KBM-7 (cell line): ENCODE measurements around the gene RIOK3.
"Not testable (repeated sequence)": the region's sequence is repeated elsewhere in the genome, so short reads cannot be mapped to it uniquely, and the experiment has no call there.

Source experiments
- DNase-seq: peaks from one replicate; pipeline ENCODE4 v3.0.0-alpha.2; 2015
- in situ Hi-C: fragments of 300-500 bp; cut with MboI; formaldehyde crosslinking; loops from 2 replicates; pipeline ENCODE4 v1.14.3; 2020; ENCODE audit warnings: low sequenced_read_pairs, low pct_unique_long_range_greater_than_20kb, mixed read lengths

RIOK3 gene, protein sequence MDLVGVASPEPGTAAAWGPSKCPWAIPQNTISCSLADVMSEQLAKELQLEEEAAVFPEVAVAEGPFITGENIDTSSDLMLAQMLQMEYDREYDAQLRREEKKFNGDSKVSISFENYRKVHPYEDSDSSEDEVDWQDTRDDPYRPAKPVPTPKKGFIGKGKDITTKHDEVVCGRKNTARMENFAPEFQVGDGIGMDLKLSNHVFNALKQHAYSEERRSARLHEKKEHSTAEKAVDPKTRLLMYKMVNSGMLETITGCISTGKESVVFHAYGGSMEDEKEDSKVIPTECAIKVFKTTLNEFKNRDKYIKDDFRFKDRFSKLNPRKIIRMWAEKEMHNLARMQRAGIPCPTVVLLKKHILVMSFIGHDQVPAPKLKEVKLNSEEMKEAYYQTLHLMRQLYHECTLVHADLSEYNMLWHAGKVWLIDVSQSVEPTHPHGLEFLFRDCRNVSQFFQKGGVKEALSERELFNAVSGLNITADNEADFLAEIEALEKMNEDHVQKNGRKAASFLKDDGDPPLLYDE

DNA sequence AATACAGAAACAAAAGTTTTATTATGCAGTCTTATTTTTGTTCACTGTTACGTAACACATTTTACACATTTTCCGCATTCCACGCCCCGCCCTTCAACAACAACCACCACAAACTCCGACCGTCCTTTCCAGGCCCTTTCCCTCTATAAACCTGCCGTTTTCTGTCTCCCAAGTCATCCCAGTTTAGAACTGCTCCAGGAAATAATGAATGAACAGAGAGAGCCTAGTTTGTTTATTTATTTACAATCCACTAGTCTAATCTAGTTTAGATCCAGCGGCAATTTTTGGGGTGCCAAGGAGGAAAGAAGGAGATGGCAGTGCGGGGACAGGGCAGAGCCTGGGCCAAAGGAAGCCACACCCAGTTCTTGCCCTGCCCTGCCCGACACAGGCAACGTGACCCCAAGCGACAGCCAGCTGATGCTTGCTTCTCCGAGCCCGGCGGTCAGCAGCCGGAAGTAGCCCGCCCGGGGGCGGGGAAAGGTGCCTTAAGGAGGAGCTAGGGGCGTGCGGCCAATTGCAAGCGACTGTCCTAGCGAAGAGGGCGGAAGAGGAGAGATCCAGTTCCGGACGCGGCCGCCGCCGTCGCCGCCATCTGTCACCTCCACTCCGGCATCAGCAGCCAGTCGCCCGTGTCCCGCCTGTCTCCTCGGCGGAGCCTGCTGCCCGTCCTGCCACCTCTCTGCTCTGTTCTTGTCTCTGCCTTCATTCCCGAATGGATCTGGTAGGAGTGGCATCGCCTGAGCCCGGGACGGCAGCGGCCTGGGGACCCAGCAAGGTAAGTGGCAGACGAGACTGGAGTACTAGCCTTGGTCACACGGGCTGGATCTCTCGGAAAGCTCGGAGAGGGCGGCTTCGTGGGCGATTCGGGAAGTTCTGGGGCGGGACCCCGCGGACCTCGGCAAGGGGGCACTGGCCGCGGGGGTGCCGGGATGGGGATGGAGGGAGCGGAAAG is at the start of gene RIOK3:
Gene RIOK3, plus strand, starts transcription at position 560 of the 952 bp plus-strand sequence. Its CDS starts 153 bp downstream, at position 713.
- in situ Hi-C loops = no loop called here
- peak; percentile 97 for DNase-seq

DNA sequence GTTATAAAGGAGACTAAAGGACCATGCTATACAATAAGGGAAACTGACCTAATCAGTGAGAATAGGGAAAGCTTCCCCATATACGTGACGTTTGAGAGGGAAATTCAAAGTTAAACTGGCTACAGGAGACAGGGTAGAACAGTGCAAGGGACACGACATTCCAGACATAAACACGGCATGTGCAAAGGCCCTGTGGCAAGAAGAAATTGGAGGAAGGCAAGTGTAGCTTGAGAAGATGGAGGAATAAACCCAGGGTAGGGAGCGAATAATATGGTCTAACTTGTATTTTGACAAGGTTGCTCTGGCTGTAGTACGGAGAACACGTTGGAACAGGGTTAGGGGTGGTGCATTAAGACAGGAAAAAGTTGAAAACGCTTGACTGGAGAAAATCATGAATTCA is 49.8 kb upstream of the RIOK3 start:
- in situ Hi-C loops = loop anchor here (25.0 kb wide), 1 partner anchor 591 kb away; no protein-coding TSS in a partner anchor
- no peak for DNase-seq

- no peak for DNase-seq
- in situ Hi-C loops = loop anchor here (25.0 kb wide), 1 partner anchor 593 kb away; no protein-coding TSS in a partner anchor
These were observed 47.5 kb upstream of the RIOK3 start for GRCh38 chr18:23405636-23406035.

DNA sequence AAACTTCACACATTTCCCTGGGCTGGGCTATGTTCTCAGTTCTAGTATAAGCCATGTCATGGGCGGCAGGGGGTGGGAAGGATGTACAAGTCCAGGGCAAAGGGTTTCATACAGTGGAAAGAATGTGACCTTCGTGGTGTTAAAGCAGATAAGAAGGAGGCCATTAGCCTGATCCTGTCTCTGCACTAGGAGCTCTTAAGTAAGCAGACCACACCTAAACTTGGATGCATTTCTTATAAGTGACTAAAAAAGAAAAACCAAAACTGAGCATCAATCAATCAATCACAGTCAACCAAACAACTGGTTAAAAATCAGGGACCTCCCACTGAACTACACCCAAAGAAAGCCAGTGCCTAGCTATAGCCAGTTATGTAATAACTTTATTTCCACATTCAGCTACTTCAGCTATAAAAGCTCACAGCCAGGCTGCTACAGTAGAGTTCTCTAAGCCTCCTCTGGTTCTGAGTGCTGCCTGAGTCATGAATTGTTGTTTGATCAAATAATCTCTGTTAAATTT is 46.8 kb upstream of the RIOK3 start:
- DNase-seq = no peak
- in situ Hi-C loops = loop anchor here (25.0 kb wide), 1 partner anchor 594 kb away; no protein-coding TSS in a partner anchor

GRCh38 chr18:23412351-23412964 is 40.6 kb upstream of the RIOK3 start:
- no peak for DNase-seq
- in situ Hi-C loops = loop anchor here (25.0 kb wide), 1 partner anchor 600 kb away; no protein-coding TSS in a partner anchor

DNA sequence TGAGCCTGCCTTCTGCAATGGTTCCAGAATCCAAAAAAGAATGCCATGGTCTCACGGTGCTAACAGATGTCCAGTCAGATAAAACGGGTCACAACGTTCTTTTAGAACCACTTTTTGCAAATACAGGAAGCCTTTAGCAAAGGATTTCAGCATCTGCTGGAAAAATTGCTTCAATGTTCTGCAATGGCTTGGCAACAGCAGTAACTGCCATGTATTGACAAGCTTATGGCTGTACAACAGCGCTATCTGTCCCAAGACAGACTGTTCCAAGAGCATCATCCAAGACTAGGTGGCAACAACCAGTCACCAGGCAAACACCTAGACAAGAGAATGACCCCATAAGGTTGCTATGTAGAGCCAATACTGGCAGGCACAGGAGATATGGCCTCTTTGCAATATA is 37.6 kb upstream of the RIOK3 start:
- in situ Hi-C loops = loop anchor here (25.0 kb wide), 1 partner anchor 603 kb away; no protein-coding TSS in a partner anchor

DNA sequence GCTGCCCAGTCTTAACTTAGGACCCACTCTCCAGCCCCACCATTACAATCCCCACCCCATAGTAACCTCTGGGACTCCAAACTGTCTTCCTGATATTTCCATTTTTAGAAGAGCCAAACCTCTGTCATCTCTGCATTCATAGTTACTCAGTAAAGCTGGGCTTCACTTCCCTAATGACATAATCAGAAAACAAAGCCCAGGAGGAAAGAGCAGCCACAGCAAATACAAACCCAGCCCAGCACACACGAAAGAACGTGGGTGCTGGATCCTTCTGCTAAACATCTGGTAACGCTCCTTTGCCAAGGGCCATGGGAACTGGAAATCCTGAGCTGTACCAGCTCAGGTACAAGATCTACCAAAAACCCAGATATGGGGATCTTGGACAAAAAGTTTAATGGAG is 36.8 kb upstream of the RIOK3 start:
- in situ Hi-C loops = loop anchor here (25.0 kb wide), 1 partner anchor 604 kb away; no protein-coding TSS in a partner anchor
- DNase-seq = no peak

More for the DNA sequence above, 37.6 kb upstream of the RIOK3 start:
- no peak for DNase-seq

- in situ Hi-C loops = loop anchor here (25.0 kb wide), 1 partner anchor 609 kb away; no protein-coding TSS in a partner anchor
- DNase-seq = no peak
These were observed 31.8 kb upstream of the RIOK3 start for GRCh38 chr18:23421277-23421676.

DNA sequence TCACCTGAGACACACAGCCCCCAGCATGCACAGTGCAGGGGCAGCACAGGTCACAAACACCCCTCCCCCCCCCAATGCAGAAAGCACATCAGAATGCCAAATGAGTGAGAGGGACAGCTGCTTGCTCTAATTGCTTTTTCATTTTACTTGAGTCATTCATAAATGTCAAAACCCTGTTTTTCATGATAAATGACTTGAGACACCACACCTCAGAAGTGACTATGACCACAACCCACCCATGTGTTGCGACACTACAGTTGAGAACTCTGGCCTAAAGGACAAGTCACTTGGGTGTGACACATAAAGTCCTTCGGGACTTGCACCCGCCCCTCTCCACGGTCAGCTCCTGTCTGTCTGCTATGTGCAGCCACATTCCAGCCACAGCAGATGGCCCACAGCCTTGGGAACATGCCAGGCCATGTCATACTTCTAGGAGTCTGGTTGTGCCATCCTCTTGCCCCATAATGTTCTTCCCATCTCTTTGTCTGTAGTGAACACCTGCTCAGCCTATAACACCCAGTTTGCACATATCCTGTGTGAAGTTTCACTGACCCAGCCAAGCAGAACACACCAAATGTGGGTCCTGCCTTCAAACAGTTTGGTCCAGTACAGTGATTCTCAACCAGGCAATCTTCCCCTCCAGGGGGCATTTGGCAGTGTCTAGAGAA is 30.2 kb upstream of the RIOK3 start:
- peak; percentile 64 for DNase-seq
- in situ Hi-C loops = loop anchor here (25.0 kb wide), 1 partner anchor 611 kb away; no protein-coding TSS in a partner anchor

DNA sequence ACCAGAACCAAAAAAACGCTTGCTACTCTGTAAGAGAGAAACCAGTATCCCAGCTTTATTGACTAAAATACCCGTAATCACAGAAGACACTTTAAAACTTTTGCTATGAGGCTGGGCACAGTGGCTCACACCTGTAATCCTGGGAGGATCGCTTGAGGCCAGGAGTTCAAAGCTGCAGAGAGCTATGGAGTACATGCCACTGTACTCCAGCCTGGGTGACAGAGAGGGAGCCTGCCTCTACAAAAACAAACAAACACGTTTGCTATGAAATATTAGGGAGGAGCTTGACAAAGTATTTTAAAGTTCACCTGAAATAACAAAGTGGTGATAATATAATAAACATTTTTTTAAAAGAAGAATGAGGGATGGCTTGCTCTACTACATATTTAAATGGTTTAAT is 28.5 kb upstream of the RIOK3 start:
- in situ Hi-C loops = loop anchor here (25.0 kb wide), 1 partner anchor 612 kb away; no protein-coding TSS in a partner anchor

GRCh38 chr18:23428821-23429220 is 24.3 kb upstream of the RIOK3 start:
- DNase-seq = no peak
- in situ Hi-C loops = no loop called here

More for the DNA sequence above, 28.5 kb upstream of the RIOK3 start:
- DNase-seq = no peak

DNA sequence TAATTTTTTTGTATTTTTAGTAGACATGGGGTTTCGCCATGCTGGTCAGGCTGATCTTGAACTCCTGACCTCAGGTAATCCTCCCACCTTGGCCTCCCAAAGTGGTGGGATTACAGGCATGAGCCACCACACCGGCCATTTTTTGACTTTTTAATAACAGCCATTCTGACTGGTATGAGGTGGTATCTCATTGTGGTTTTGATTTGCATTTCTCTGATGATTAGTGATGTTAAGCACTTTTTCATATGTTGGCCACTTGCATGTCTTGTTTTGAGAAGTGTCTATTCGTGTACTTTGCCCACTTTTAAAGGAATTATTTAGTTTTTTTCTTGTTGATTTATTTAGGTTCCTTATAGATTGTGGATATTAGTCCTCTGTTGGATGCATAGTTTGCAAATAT is 23.5 kb upstream of the RIOK3 start:
- DNase-seq, in situ Hi-C loops: not testable (repeated sequence)

- in situ Hi-C loops = no loop called here
- DNase-seq = no peak
These were observed 19.7 kb upstream of the RIOK3 start for GRCh38 chr18:23433360-23433759.

DNA sequence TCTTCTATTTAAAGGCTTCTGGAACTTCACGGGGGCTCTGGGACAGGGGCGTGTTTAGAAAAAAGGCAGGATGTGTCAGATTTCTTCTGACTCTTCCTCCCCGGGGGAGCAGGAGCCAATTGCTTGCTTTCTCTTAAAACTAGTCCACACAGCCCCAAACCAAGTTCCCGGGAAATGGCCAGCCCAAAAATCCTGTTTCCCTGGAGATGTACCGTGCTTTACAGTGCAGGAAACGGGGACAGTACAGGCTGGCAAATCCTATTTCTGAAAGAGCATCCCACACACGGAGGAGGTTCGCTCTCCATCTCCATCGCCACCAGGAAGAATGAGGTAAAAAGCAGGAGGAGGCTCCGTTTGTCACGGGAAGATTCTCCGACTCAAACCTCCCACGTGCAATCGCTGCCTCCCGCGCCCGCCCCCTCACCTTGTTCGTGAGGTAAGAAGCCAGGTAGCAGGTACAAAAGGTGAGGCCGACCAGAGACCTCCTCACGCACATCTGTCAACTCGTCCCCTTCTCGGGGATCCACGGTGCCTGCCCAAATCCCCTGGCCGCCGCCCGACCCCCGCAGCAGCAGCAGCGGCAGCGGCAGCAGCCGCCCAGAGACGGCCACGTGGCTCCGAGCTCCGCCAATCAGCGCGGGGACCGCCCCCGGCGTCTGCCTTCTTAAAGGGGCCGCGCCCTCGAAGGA is 15.6 kb upstream of the RIOK3 start:
- in situ Hi-C loops = no loop called here
- DNase-seq = peak; percentile 74

DNA sequence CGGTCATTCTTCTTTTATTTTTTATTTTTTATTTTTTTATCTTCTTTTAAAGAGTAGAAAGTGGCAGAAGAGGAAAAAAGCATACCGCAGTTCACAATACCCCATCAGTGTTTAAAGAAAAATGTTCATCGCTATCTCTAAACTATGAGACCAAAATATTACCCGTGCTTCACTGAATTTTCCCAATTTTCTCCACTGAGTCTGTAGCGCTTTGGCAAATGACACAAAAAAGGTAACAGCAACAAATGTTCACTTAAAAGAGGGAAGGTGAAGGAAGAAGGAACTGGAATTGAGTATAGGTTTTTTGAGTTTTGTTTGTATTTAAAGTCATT is 15.1 kb upstream of the RIOK3 start:
- in situ Hi-C loops = no loop called here
- DNase-seq = no peak

GRCh38 chr18:23438608-23439366 is 14.3 kb upstream of the RIOK3 start:
- DNase-seq = no peak
- in situ Hi-C loops = no loop called here

GRCh38 chr18:23440131-23440530 is 13.0 kb upstream of the RIOK3 start:
- in situ Hi-C loops = no loop called here
- no peak for DNase-seq
